ENCODE measurements around the gene MCM6.

DNA sequence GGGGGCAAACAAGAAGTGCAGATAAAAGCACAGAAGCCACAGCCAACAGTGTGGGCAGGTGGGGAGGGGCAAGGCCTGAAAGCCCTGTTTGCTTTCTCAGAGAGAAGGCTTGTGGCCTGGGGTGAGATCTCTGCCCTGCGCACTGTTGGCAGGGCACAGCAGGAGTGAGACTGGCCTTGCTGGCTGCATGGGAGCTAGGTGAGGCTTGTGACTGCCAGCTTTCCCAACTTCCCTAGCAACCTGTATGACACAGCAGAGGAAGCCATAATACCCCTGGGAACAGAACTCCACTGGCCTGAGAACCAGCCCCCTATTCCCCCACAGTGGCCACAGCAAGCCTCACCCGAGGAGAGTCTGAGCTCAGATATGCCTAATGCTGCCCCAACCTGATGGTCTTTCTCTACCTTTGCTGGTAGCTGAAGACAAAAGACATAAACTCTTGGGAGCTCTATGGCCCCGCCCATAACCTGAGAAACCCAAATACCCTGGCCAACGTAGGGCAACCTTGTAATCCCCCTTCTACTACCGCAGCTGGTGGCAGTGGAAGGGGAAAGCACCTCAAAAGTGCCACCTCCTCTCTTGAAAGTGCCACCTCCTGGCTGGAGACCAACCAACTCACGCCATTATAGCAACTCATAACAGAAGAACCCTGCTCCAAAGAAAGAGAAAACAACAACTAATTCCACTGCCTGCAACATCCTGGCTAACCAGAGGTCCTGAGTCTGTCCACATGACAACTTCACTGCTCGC is 83.7 kb downstream of the MCM6 start:
- TF ChIP-seq POLR2AphosphoS5 (IDR thresholded peaks at IDR 0.05; ENCODE audit: insufficient read depth in 1 of 2, low read depth in 1 of 2): no peak
- TF ChIP-seq, protein P1, sequence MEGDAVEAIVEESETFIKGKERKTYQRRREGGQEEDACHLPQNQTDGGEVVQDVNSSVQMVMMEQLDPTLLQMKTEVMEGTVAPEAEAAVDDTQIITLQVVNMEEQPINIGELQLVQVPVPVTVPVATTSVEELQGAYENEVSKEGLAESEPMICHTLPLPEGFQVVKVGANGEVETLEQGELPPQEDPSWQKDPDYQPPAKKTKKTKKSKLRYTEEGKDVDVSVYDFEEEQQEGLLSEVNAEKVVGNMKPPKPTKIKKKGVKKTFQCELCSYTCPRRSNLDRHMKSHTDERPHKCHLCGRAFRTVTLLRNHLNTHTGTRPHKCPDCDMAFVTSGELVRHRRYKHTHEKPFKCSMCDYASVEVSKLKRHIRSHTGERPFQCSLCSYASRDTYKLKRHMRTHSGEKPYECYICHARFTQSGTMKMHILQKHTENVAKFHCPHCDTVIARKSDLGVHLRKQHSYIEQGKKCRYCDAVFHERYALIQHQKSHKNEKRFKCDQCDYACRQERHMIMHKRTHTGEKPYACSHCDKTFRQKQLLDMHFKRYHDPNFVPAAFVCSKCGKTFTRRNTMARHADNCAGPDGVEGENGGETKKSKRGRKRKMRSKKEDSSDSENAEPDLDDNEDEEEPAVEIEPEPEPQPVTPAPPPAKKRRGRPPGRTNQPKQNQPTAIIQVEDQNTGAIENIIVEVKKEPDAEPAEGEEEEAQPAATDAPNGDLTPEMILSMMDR (IDR thresholded peaks at IDR 0.05): no peak
- no peak for TF ChIP-seq POLR2A (IDR thresholded peaks at IDR 0.05)
